Neutrophil (primary cell): ENCODE results near the gene NDC1.

Experiments used
- H3K27ac ChIP-seq: fragments of 200-600 bp; sonication (generic); 2 replicates; pipeline ENCODE4 v1.5.1; 2016; ENCODE audit warnings: mild to moderate bottlenecking, moderate library complexity
- H3K27me3 ChIP-seq: fragments of 200-600 bp; sonication (generic); 2 replicates; pipeline ENCODE4 v1.6.0; 2016; ENCODE audit warnings: mild to moderate bottlenecking
- H3K36me3 ChIP-seq: fragments of 200-600 bp; sonication (generic); 2 replicates; pipeline ENCODE4 v1.5.1; 2017
- H3K4me1 ChIP-seq, 2 experiments: fragments of 200-600 bp in 1 of 2; sonication (generic) in 1 of 2; 1 replicate in 1 of 2; 2 replicates in 1 of 2; pipeline versions ENCODE4 v1.5.1 to v1.6.1; 2013 to 2016; ENCODE audit warnings: low read depth in 1 of 2, low read length in 1 of 2, mild to moderate bottlenecking in 1 of 2, moderate library complexity in 1 of 2; ENCODE audit not compliant: control insufficient read depth in 1 of 2, insufficient read depth in 1 of 2
- H3K4me3 ChIP-seq, 2 experiments: fragments of 200-600 bp in 1 of 2; sonication (generic) in 1 of 2; 1 replicate in 1 of 2; 2 replicates in 1 of 2; pipeline ENCODE4 v1.5.1; 2013 to 2016; ENCODE audit warnings: low read depth in 1 of 2, low read length in 1 of 2, mild to moderate bottlenecking in 1 of 2, moderate library complexity in 1 of 2
- H3K9me3 ChIP-seq: fragments of 200-600 bp; sonication (generic); 2 replicates; pipeline ENCODE4 v1.5.1; 2016
- TF ChIP-seq, protein P1 (sequence below): fragments of 200-600 bp; sonication (generic); IDR thresholded peaks from 2 replicates; pipeline ENCODE4 v1.5.1; 2016; ENCODE audit warnings: antibody characterized with exemption

The NDC1 gene

DNA sequence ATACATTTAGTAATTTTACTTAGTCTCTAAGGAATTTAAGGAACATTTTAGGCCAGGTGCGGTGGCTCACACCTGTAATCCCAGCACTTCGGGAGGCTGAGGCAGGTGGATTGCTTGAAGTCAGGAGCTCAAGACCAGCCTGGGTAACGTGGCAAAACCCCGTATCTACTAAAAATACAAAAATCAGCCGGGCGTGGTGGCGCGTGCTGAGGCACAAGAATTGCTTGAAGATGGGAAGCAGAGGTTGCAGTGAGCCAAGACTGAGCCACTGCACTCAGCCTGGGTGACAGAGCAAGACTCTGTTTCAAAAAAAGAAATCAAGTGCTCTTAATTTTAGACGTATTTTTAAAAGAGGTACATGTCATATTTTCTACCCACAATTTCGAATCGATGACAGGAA is 3.3 kb downstream of the NDC1 start:
- H3K27me3 ChIP-seq: no peaks in the 10 kb centered on the region

DNA sequence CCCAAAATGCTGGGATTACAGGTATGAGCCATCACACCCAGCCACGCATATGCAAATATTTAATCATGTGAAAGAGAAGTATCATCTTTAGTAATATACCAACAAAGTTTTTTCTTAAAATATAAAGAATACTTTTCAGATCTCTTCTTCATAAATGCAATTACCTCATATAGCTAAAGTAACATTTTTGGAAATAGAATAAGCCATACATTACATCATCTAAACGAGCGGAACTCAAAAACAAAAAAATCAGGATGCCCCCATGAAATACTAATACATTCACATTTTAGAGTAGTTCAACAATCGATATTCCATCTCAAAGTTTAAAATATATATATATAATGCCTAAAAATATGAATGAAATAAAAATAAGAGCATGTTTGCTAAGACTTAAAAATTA is 4.7 kb downstream of the NDC1 start:
- TF ChIP-seq, protein P1, sequence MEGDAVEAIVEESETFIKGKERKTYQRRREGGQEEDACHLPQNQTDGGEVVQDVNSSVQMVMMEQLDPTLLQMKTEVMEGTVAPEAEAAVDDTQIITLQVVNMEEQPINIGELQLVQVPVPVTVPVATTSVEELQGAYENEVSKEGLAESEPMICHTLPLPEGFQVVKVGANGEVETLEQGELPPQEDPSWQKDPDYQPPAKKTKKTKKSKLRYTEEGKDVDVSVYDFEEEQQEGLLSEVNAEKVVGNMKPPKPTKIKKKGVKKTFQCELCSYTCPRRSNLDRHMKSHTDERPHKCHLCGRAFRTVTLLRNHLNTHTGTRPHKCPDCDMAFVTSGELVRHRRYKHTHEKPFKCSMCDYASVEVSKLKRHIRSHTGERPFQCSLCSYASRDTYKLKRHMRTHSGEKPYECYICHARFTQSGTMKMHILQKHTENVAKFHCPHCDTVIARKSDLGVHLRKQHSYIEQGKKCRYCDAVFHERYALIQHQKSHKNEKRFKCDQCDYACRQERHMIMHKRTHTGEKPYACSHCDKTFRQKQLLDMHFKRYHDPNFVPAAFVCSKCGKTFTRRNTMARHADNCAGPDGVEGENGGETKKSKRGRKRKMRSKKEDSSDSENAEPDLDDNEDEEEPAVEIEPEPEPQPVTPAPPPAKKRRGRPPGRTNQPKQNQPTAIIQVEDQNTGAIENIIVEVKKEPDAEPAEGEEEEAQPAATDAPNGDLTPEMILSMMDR: no peak
- H3K27ac ChIP-seq: no peak overlapping the region
- H3K36me3 ChIP-seq: peaks cover 3% of the 10 kb centered on the region
- H3K9me3 ChIP-seq: no peaks in the 10 kb centered on the region
- H3K4me1 ChIP-seq: peaks cover 11 to 14% of the 10 kb centered on the region in 2 experiments
- H3K4me3 ChIP-seq: no peak overlapping the region
- no peaks in the 10 kb centered on the region for H3K27me3 ChIP-seq

More for the DNA sequence above, 3.3 kb downstream of the NDC1 start:
- Histone ChIP-seq H3K4me1 (peaks cover 17 to 19% of the 10 kb centered on the region in 2 experiments), H3K9me3 (no peaks in the 10 kb centered on the region), H3K27ac (no peak overlapping the region), H3K4me3 (no peak overlapping the region), H3K36me3 (no peaks in the 10 kb centered on the region)
- TF ChIP-seq, protein P1: no peak

DNA sequence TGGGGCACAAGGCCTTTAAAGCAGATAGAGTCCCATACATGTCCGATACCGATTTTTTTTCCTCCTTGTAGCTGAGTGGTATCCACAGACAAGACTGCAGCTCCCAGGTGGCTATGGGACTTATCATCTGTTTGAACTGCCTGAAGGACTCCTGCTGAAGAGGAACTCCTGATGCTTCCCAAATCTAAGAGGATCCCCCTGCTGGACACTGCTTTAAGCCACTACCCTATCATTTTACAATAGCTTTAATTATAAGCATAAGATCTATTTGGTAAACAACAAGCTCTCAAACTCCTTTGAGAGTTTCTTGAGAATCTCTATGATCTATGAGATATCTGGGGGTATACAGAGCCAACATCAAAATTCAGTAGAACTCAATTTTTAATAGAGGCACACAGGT is 11.7 kb downstream of the NDC1 start:
- Histone ChIP-seq H3K9me3 (no peaks in the 10 kb centered on the region), H3K27ac (no peak overlapping the region), H3K4me1 (peaks cover 0 to 5% of the 10 kb centered on the region in 2 experiments), H3K36me3 (peaks cover 12% of the 10 kb centered on the region), H3K4me3 (no peak overlapping the region), H3K27me3 (no peaks in the 10 kb centered on the region)
- TF ChIP-seq, protein P1: no peak

DNA sequence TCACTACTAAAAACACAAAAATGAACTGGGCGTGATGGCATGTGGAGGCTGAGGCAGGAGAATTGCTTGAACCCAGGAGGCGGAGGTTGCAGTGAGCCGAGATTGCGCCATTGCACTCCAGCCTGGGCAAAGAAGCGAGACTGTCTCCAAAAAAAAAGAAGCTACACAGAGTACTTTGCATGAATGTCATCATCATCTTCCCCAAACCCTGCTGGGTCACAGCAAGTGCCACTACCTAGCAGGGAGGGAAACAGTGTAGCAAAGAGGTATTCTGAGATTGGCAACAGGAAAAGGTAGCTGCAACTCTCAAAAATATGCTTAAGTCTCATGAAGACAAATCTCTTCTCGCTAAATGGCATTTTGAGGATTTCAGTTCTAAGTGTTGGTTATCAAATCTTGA is 12.8 kb downstream of the NDC1 start:
- Histone ChIP-seq H3K4me3 (no peak overlapping the region), H3K9me3 (no peaks in the 10 kb centered on the region), H3K27ac (no peak overlapping the region), H3K27me3 (no peaks in the 10 kb centered on the region), H3K36me3 (peaks cover 12% of the 10 kb centered on the region), H3K4me1 (peaks cover 0 to 5% of the 10 kb centered on the region in 2 experiments)
- TF ChIP-seq, protein P1: no peak

DNA sequence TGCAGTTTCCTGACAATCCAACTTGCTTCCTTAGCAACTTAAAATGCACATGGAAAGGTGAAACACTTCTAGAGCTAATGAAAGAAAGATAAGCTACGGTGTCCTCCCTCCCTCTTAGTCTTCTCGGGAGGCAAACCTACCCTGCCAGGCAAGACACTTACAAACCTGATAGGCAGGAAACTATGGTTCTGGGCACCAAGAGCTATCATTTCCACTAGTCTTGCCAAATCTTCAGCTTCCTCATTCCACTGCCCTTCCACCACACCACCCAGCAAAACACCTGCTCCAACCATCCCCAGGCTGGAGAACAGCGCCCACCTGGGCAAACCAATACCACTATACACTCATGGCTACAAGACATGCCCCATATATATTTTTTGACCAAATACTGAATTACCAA is 15.2 kb downstream of the NDC1 start:
- H3K27ac ChIP-seq: no peak overlapping the region
- TF ChIP-seq, protein P1: no peak
- no peaks in the 10 kb centered on the region for H3K27me3 ChIP-seq
- H3K4me1 ChIP-seq: peaks cover 0 to 5% of the 10 kb centered on the region in 2 experiments
- no peaks in the 10 kb centered on the region for H3K9me3 ChIP-seq
- no peak overlapping the region for H3K4me3 ChIP-seq
- peaks cover 16% of the 10 kb centered on the region for H3K36me3 ChIP-seq

DNA sequence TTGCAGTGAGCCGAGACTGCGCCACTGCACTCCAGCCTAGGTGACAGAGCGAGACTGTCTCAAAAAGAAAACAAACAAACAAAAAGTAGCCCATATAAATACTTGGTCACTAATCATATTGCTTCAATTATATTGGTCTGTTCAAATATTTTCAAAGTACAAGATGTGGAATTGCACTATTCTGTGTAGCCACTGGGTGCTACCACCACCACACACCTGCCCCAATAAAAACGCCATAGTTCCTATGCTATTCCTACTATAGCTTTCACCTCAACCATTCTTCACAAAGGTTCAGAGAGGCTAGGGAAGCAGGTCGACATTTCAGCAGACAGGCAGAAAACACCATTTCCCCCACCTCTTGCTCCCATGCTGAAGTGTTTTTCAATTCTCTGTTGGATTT is 16.7 kb downstream of the NDC1 start:
- Histone ChIP-seq H3K9me3 (no peaks in the 10 kb centered on the region), H3K4me1 (peaks cover 0 to 5% of the 10 kb centered on the region in 2 experiments), H3K4me3 (no peak overlapping the region), H3K27ac (no peak overlapping the region), H3K36me3 (peaks cover 22% of the 10 kb centered on the region), H3K27me3 (no peaks in the 10 kb centered on the region)
- TF ChIP-seq, protein P1: no peak
